DOHH2 (cell line): ENCODE results near the gene HK1.

Experiments
- H3F3A ChIP-seq: fragments of 200-600 bp; sonication (generic), shearing (Covaris generic); 2 replicates; pipeline ENCODE4 v1.6.0; 2016; ENCODE audit warnings: antibody characterized with exemption, mild to moderate bottlenecking; ENCODE audit not compliant: control insufficient read depth, insufficient read depth
- H3K27ac ChIP-seq: fragments of 200-600 bp; sonication (generic); 2 replicates; pipeline ENCODE4 v1.5.1; 2014; ENCODE audit warnings: low read depth, mild to moderate bottlenecking, low read length, moderate library complexity
- H3K27me3 ChIP-seq: fragments of 200-600 bp; sonication (generic); 2 replicates; pipeline ENCODE4 v1.6.1; 2014; ENCODE audit warnings: mild to moderate bottlenecking, low read length, mixed read lengths; ENCODE audit not compliant: control insufficient read depth
- H3K36me3 ChIP-seq: fragments of 200-600 bp; sonication (generic); 2 replicates; pipeline ENCODE4 v1.6.1; 2014; ENCODE audit warnings: mild to moderate bottlenecking, low read length, moderate library complexity, mixed read lengths; ENCODE audit not compliant: control insufficient read depth
- H3K4me1 ChIP-seq: fragments of 200-600 bp; sonication (generic); 2 replicates; pipeline ENCODE4 v1.6.1; 2014; ENCODE audit warnings: mild to moderate bottlenecking, low read length, mixed read lengths; ENCODE audit not compliant: control insufficient read depth
- H3K4me2 ChIP-seq: fragments of 200-600 bp; sonication (generic); 2 replicates; pipeline ENCODE4 v1.6.0; 2014; ENCODE audit warnings: mild to moderate bottlenecking, low read length, moderate library complexity
- H3K4me3 ChIP-seq: fragments of 200-600 bp; sonication (generic); 2 replicates; pipeline ENCODE4 v1.5.1; 2014; ENCODE audit warnings: mild to moderate bottlenecking, low read length, mixed read lengths
- H3K79me2 ChIP-seq: fragments of 200-600 bp; sonication (generic); 2 replicates; pipeline ENCODE4 v1.6.1; 2014; ENCODE audit warnings: mild to moderate bottlenecking, low read length, mixed read lengths; ENCODE audit not compliant: control insufficient read depth
- H3K9me2 ChIP-seq: fragments of 200-600 bp; sonication (generic); replicated peaks from 2 replicates; pipeline ENCODE4 v1.6.1; 2014; ENCODE audit warnings: mild to moderate bottlenecking, low read length, mixed read lengths; ENCODE audit not compliant: control insufficient read depth
- H3K9me3 ChIP-seq: fragments of 200-600 bp; sonication (generic); 2 replicates; pipeline ENCODE4 v1.6.1; 2014; ENCODE audit warnings: antibody characterized with exemption, low read length, mixed read lengths; ENCODE audit not compliant: control insufficient read depth, insufficient read depth
- H4K20me1 ChIP-seq: fragments of 200-600 bp; sonication (generic); 2 replicates; pipeline ENCODE4 v1.6.0; 2014; ENCODE audit warnings: low read depth, mild to moderate bottlenecking, antibody characterized with exemption, low read length, moderate library complexity; ENCODE audit not compliant: control insufficient read depth, insufficient read depth
- CTCF ChIP-seq: fragments of 200-600 bp; sonication (generic); IDR thresholded peaks from one replicate; pipeline ENCODE4 v1.5.1; 2014; ENCODE audit warnings: antibody characterized with exemption, mild to moderate bottlenecking, low read depth, low read length; ENCODE audit not compliant: poor library complexity, severe bottlenecking
- EZH2phosphoT487 ChIP-seq: fragments of 200-600 bp; sonication (generic); IDR thresholded peaks from 2 replicates; pipeline ENCODE4 v1.6.1; 2017; ENCODE audit warnings: borderline replicate concordance, mild to moderate bottlenecking, antibody characterized with exemption, low read length, moderate library complexity, mixed read lengths

The HK1 gene

GRCh38 chr10:69316313-69317059 is 38.2 kb downstream of the HK1 start:
- H3K9me3 ChIP-seq, result no peaks in the 10 kb centered on the region
- peaks cover 8% of the 10 kb centered on the region for H3K36me3 ChIP-seq
- no peak overlapping the region for H3K27ac ChIP-seq
- no peaks in the 10 kb centered on the region for H3F3A ChIP-seq
- peaks cover 28% of the 10 kb centered on the region for H3K4me1 ChIP-seq
- peaks cover 9% of the 10 kb centered on the region; the same call in 1 of the 2 replicates for H4K20me1 ChIP-seq
- TF ChIP-seq CTCF, result no peak
- TF ChIP-seq EZH2phosphoT487, result no peak
- H3K27me3 ChIP-seq, result no peaks in the 10 kb centered on the region
- no peak overlapping the region for H3K4me2 ChIP-seq
- no peaks in the 10 kb centered on the region for H3K9me2 ChIP-seq
- H3K79me2 ChIP-seq, result peaks cover 28% of the 10 kb centered on the region
- H3K4me3 ChIP-seq, result no peak overlapping the region

GRCh38 chr10:69317175-69317604 is 38.9 kb downstream of the HK1 start:
- peak overlapping the region; percentile 58 for H3K27ac ChIP-seq
- H3K4me3 ChIP-seq, result peak overlapping the region; percentile 88
- H3K4me2 ChIP-seq, result peak overlapping the region; percentile 92
- H3K27me3 ChIP-seq, result no peaks in the 10 kb centered on the region
- H4K20me1 ChIP-seq, result peaks cover 9% of the 10 kb centered on the region; the same call in 1 of the 2 replicates
- H3K9me2 ChIP-seq, result no peaks in the 10 kb centered on the region
- TF ChIP-seq CTCF (no peak), EZH2phosphoT487 (no peak)
- H3K36me3 ChIP-seq, result peaks cover 8% of the 10 kb centered on the region
- H3F3A ChIP-seq, result no peaks in the 10 kb centered on the region
- peaks cover 28% of the 10 kb centered on the region for H3K4me1 ChIP-seq
- H3K9me3 ChIP-seq, result no peaks in the 10 kb centered on the region
- H3K79me2 ChIP-seq, result peaks cover 35% of the 10 kb centered on the region

GRCh38 chr10:69317626-69318105 is 39.4 kb downstream of the HK1 start:
- Histone ChIP-seq H3K4me1 (peaks cover 28% of the 10 kb centered on the region), H3K27me3 (no peaks in the 10 kb centered on the region)
- TF ChIP-seq CTCF, result no peak
- no peak for TF ChIP-seq EZH2phosphoT487

More at GRCh38 chr10:69317626-69318105, 39.4 kb downstream of the HK1 start:
- Histone ChIP-seq H4K20me1 (peaks cover 9% of the 10 kb centered on the region; the same call in 1 of the 2 replicates), H3K4me2 (peak overlapping the region; percentile 92), H3K9me2 (no peaks in the 10 kb centered on the region), H3F3A (no peaks in the 10 kb centered on the region), H3K9me3 (no peaks in the 10 kb centered on the region), H3K36me3 (peaks cover 8% of the 10 kb centered on the region), H3K79me2 (peaks cover 39% of the 10 kb centered on the region), H3K27ac (peak overlapping the region; percentile 58), H3K4me3 (peak overlapping the region; percentile 88)
